Mesenchymal stem cell (in vitro differentiated cells and primary cell): ENCODE data around the gene AKAP13.
"Not testable (repeated sequence)": the region's sequence is repeated elsewhere in the genome, so short reads cannot be mapped to it uniquely, and the experiment has no call there.

Source experiments
- DNase-seq: peaks from one replicate; pipeline ENCODE4 v3.0.0-alpha.2; 2013
- H2AFZ ChIP-seq: one replicate; pipeline ENCODE4 v1.6.1; 2013; ENCODE audit warnings: low read depth, mild to moderate bottlenecking, control low read depth, inconsistent platforms, low read length, moderate library complexity
- H2AK5ac ChIP-seq: 2 replicates; pipeline ENCODE4 v1.6.1; 2013; ENCODE audit warnings: low read length, moderate library complexity, mild to moderate bottlenecking, inconsistent platforms; ENCODE audit not compliant: severe bottlenecking
- H2BK120ac ChIP-seq: one replicate; pipeline ENCODE4 v1.6.1; 2013; ENCODE audit warnings: low read depth, mild to moderate bottlenecking, inconsistent platforms, low read length, moderate library complexity
- H2BK12ac ChIP-seq, 2 experiments: one replicate each; pipeline ENCODE4 v1.6.1; 2013; ENCODE audit warnings: inconsistent platforms in 2 of 2, low read length in 2 of 2, mild to moderate bottlenecking in 2 of 2, moderate library complexity in 2 of 2, control low read depth in 1 of 2
- H2BK15ac ChIP-seq: one replicate; pipeline ENCODE4 v1.6.1; 2013; ENCODE audit warnings: mild to moderate bottlenecking, low read depth, inconsistent platforms; ENCODE audit not compliant: poor library complexity, severe bottlenecking
- H2BK5ac ChIP-seq: 2 replicates; pipeline ENCODE4 v1.6.1; 2013; ENCODE audit warnings: low read depth, mild to moderate bottlenecking, low read length, control low read depth, inconsistent platforms; ENCODE audit not compliant: poor library complexity, severe bottlenecking
- H3K14ac ChIP-seq, 2 experiments: one replicate each; pipeline ENCODE4 v1.6.1; 2013; ENCODE audit warnings: inconsistent platforms in 2 of 2, low read length in 2 of 2, control low read depth in 1 of 2, mild to moderate bottlenecking in 1 of 2, moderate library complexity in 1 of 2
- H3K18ac ChIP-seq, 2 experiments: one replicate each; pipeline ENCODE4 v1.6.1; 2013; ENCODE audit warnings: inconsistent platforms in 2 of 2, low read length in 2 of 2, control low read depth in 1 of 2, low read depth in 1 of 2, mild to moderate bottlenecking in 1 of 2
- H3K23ac ChIP-seq, 2 experiments: one replicate each; pipeline ENCODE4 v1.6.1; 2013; ENCODE audit warnings: inconsistent platforms in 2 of 2, low read length in 2 of 2, mild to moderate bottlenecking in 2 of 2, moderate library complexity in 2 of 2, control low read depth in 1 of 2
- H3K27ac ChIP-seq: 2 replicates; pipeline ENCODE4 v1.5.1; 2013; ENCODE audit warnings: mild to moderate bottlenecking, moderate library complexity, low read length, control low read depth, inconsistent platforms; ENCODE audit not compliant: poor library complexity, severe bottlenecking
- H3K27me3 ChIP-seq, 2 experiments: 2 replicates each; pipeline versions ENCODE4 v1.6.1 to v1.7.0; 2013; ENCODE audit warnings: low read length in 2 of 2, mild to moderate bottlenecking in 2 of 2, moderate library complexity in 2 of 2, control low read depth in 1 of 2, inconsistent platforms in 1 of 2; ENCODE audit not compliant: control insufficient read depth in 1 of 2, insufficient read depth in 1 of 2
- H3K36me3 ChIP-seq, 2 experiments: 2 replicates each; pipeline versions ENCODE4 v1.6.1 to v1.7.0; 2013; ENCODE audit warnings: low read length in 2 of 2, control low read depth in 1 of 2, inconsistent platforms in 1 of 2, low read depth in 1 of 2, mild to moderate bottlenecking in 1 of 2; ENCODE audit not compliant: insufficient read depth in 2 of 2, control insufficient read depth in 1 of 2
- H3K4ac ChIP-seq, 2 experiments: one replicate each; pipeline ENCODE4 v1.6.1; 2013; ENCODE audit warnings: inconsistent platforms in 2 of 2, low read length in 2 of 2, mild to moderate bottlenecking in 2 of 2, moderate library complexity in 2 of 2, control low read depth in 1 of 2, low read depth in 1 of 2
- H3K4me1 ChIP-seq: 2 replicates; pipeline ENCODE4 v1.6.1; 2013; ENCODE audit warnings: low read depth, low read length, control low read depth; ENCODE audit not compliant: control insufficient read depth, insufficient read depth
- H3K4me2 ChIP-seq: 2 replicates; pipeline ENCODE4 v1.6.1; 2013; ENCODE audit warnings: low read length, mild to moderate bottlenecking, inconsistent platforms; ENCODE audit not compliant: poor library complexity, severe bottlenecking
- H3K4me3 ChIP-seq, 2 experiments: 2 replicates each; pipeline versions ENCODE4 v1.5.1 to v1.7.0; 2013; ENCODE audit warnings: low read length in 2 of 2, mild to moderate bottlenecking in 2 of 2, control low read depth in 1 of 2, low read depth in 1 of 2; ENCODE audit not compliant: insufficient read depth in 1 of 2
- H3K79me1 ChIP-seq: replicated peaks from 2 replicates; pipeline ENCODE4 v1.6.1; 2013; ENCODE audit warnings: mild to moderate bottlenecking, control low read depth, low read length, inconsistent platforms; ENCODE audit not compliant: poor library complexity, severe bottlenecking
- H3K9ac ChIP-seq: 2 replicates; pipeline ENCODE4 v1.7.0; 2013; ENCODE audit warnings: mild to moderate bottlenecking, low read length, moderate library complexity
- H3K9me3 ChIP-seq: 2 replicates; pipeline ENCODE4 v1.7.0; 2013; ENCODE audit warnings: mild to moderate bottlenecking, low read length; ENCODE audit not compliant: control insufficient read depth
- H4K8ac ChIP-seq: one replicate; pipeline ENCODE4 v1.6.1; 2013; ENCODE audit warnings: inconsistent platforms, mild to moderate bottlenecking, low read length, moderate library complexity
- H4K91ac ChIP-seq: one replicate; pipeline ENCODE4 v1.6.1; 2013; ENCODE audit warnings: mild to moderate bottlenecking, low read length, inconsistent platforms
- WGBS: methylation state at CpG from one replicate; pipeline ENCODE4 v1.1.7; 2013; ENCODE audit warnings: mixed read lengths; 5-methylcytosine and 5-hydroxymethylcytosine counted together

Gene AKAP13

GRCh38 chr15:85439996-85440395, 59.6 kb downstream of the AKAP13 start:
- H3K27ac ChIP-seq = no peak overlapping the region
- H3K27me3 ChIP-seq = no peaks in the 10 kb centered on the region
- no peaks in the 10 kb centered on the region for H3K79me1 ChIP-seq
- no peaks in the 10 kb centered on the region for H3K36me3 ChIP-seq
- no peak overlapping the region for H2BK120ac ChIP-seq
- H3K4me1 ChIP-seq = no peaks in the 10 kb centered on the region
- H3K14ac ChIP-seq = no peak overlapping the region
- H2BK15ac ChIP-seq = no peak overlapping the region
- no peak overlapping the region for H3K18ac ChIP-seq
- H2AFZ ChIP-seq = no peak overlapping the region
- no peak for DNase-seq
- no peak overlapping the region for H2BK12ac ChIP-seq
- no peak overlapping the region for H3K4me2 ChIP-seq
- no peak overlapping the region for H2BK5ac ChIP-seq
- no peak overlapping the region for H4K91ac ChIP-seq
- no peak overlapping the region for H2AK5ac ChIP-seq
- no peak overlapping the region for H3K4me3 ChIP-seq
- no peak overlapping the region for H3K4ac ChIP-seq
- no peaks in the 10 kb centered on the region for H3K9me3 ChIP-seq
- no peak overlapping the region for H3K23ac ChIP-seq
- no peak overlapping the region for H4K8ac ChIP-seq
- no peak overlapping the region for H3K9ac ChIP-seq

GRCh38 chr15:85440451-85440850, 60.0 kb downstream of the AKAP13 start:
- Histone ChIP-seq H3K23ac (no peak overlapping the region), H3K36me3 (no peaks in the 10 kb centered on the region), H4K8ac (no peak overlapping the region), H4K91ac (no peak overlapping the region), H3K4me1 (no peaks in the 10 kb centered on the region), H2BK120ac (no peak overlapping the region), H3K4me3 (no peak overlapping the region), H3K9me3 (no peaks in the 10 kb centered on the region), H3K9ac (no peak overlapping the region), H3K79me1 (no peaks in the 10 kb centered on the region), H3K27ac (no peak overlapping the region), H2AK5ac (no peak overlapping the region), H2AFZ (no peak overlapping the region), H3K18ac (no peak overlapping the region), H2BK15ac (no peak overlapping the region), H3K4me2 (no peak overlapping the region), H2BK12ac (no peak overlapping the region), H3K14ac (no peak overlapping the region), H3K4ac (no peak overlapping the region), H3K27me3 (no peaks in the 10 kb centered on the region), H2BK5ac (no peak overlapping the region)
- DNase-seq = no peak
- no CpG with 5 or more reads among the region's 2 CpGs for WGBS

GRCh38 chr15:85441854-85442253, 61.5 kb downstream of the AKAP13 start:
- H2AK5ac ChIP-seq, DNase-seq, H3K4me1 ChIP-seq, H2AFZ ChIP-seq, H3K9me3 ChIP-seq, H3K27ac ChIP-seq, H3K9ac ChIP-seq, H3K4me3 ChIP-seq, H3K4ac ChIP-seq, H3K18ac ChIP-seq, H4K8ac ChIP-seq, H3K14ac ChIP-seq, H2BK5ac ChIP-seq, H3K4me2 ChIP-seq, H2BK12ac ChIP-seq, H3K27me3 ChIP-seq, H2BK15ac ChIP-seq, H2BK120ac ChIP-seq, H4K91ac ChIP-seq, H3K23ac ChIP-seq, H3K36me3 ChIP-seq, H3K79me1 ChIP-seq: not testable (repeated sequence)
- 91% methylated on average over 1 of the region's 8 CpGs for WGBS

- Histone ChIP-seq H3K18ac (no peak overlapping the region), H3K23ac (no peak overlapping the region), H4K91ac (no peak overlapping the region), H3K36me3 (no peaks in the 10 kb centered on the region), H2BK15ac (no peak overlapping the region), H3K4ac (no peak overlapping the region), H2BK120ac (no peak overlapping the region), H3K9ac (no peak overlapping the region), H3K4me1 (no peaks in the 10 kb centered on the region), H4K8ac (no peak overlapping the region), H3K9me3 (no peaks in the 10 kb centered on the region), H2BK12ac (no peak overlapping the region), H3K27me3 (no peaks in the 10 kb centered on the region), H3K4me2 (no peak overlapping the region), H3K27ac (no peak overlapping the region), H3K79me1 (peaks cover 2% of the 10 kb centered on the region), H3K4me3 (no peak overlapping the region), H3K14ac (no peak overlapping the region), H2BK5ac (no peak overlapping the region), H2AK5ac (no peak overlapping the region), H2AFZ (no peak overlapping the region)
- no peak for DNase-seq
These were observed 62.6 kb downstream of the AKAP13 start for GRCh38 chr15:85443046-85443445.
